Tibial nerve (tissue), 4 donors: ENCODE measurements around the gene MYO6. TPM values are rescaled to one million over a fixed set of nuclear protein-coding genes. Genes with fewer than 3 reads are reported as not detected.

Experiments used
- DNase-seq, 2 donors: peaks; one replicate each; pipeline ENCODE4 v3.0.0-alpha.2; 2019; ENCODE audit warnings: low spot score in 2 of 2
- H3K27ac ChIP-seq, 4 donors: fragments of 200-600 bp; sonication (generic) in 3 of 4; one replicate each; pipeline ENCODE4 v1.5.1; 2017 to 2019; ENCODE audit warnings: mild to moderate bottlenecking in 1 of 4
- H3K27me3 ChIP-seq, 2 donors: fragments of 200-600 bp; sonication (generic) in 1 of 2; one replicate each; pipeline versions ENCODE4 v1.5.1 to v1.6.0; 2017 to 2019
- H3K36me3 ChIP-seq, 3 donors: fragments of 200-600 bp; sonication (generic); one replicate each; pipeline ENCODE4 v1.5.1; 2018 to 2019
- H3K4me1 ChIP-seq, 4 donors: fragments of 200-600 bp; sonication (generic) in 3 of 4; one replicate each; pipeline ENCODE4 v1.5.1; 2017 to 2019
- H3K4me3 ChIP-seq, 4 donors: fragments of 200-600 bp; sonication (generic) in 3 of 4; one replicate each; pipeline ENCODE4 v1.5.1; 2017 to 2019; ENCODE audit warnings: mild to moderate bottlenecking in 1 of 4, moderate library complexity in 1 of 4
- H3K9me3 ChIP-seq, 4 donors: fragments of 200-600 bp; sonication (generic) in 3 of 4; one replicate each; pipeline ENCODE4 v1.5.1; 2017 to 2019
- EP300 ChIP-seq, 2 donors: sonication (generic); formaldehyde crosslinking; IDR thresholded peaks; one replicate each; pipeline ENCODE4 v1.6.1; 2017; ENCODE audit warnings: antibody characterized with exemption in 2 of 2, mild to moderate bottlenecking in 1 of 2
- POLR2A ChIP-seq, 2 donors: fragments of 450-650 bp; IDR thresholded peaks; one replicate each; pipeline ENCODE4 v1.6.1; 2017; ENCODE audit warnings: antibody characterized with exemption in 2 of 2, mild to moderate bottlenecking in 2 of 2, moderate library complexity in 2 of 2
- WGBS, 2 donors: methylation state at CpG; one replicate each; pipeline ENCODE4 v1.1.5; 2018; 5-methylcytosine and 5-hydroxymethylcytosine counted together
- total RNA-seq, 4 donors: library from RNA; depleted of rRNA; stranded (reverse); fragments of >200 nt; gene quantifications; one replicate each; pipeline ENCODE4 v1.1.0, GENCODE V29; 2016
- TF ChIP-seq, protein P1 (sequence below), 5 experiments: fragments of 200-600 bp in 3 of 5; fragments of 450-650 bp in 2 of 5; sonication (generic) in 3 of 5; IDR thresholded peaks; one replicate each; pipeline ENCODE4 v1.5.1; 2016 to 2019; ENCODE audit warnings: antibody characterized with exemption in 5 of 5, mild to moderate bottlenecking in 3 of 5, moderate library complexity in 2 of 5

MYO6 gene
- total RNA-seq, 4 donors from 2014 or later = 16.5 to 21.3 (median 19.2) TPM

DNA sequence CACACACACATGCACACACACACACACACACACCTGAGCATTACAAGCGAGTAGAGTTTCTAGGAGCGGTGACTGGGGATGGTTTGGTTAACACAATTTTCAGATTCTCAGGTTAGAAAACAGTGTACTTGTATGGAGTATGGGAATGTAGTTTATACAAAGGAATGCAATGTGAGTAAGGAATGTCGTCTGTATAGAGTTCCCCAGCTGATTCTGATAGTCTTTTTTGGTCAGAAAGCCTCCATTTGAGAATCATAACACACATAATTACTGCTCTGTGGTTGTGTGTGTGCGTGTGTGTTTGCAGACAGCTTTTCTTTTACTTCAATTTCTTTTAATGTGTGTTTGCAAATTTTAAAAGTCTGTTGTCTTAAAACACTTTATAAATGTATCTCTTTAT lies 93.2 kb downstream of the MYO6 start:
- H3K36me3 ChIP-seq = peaks cover 0 to 13% (median 0%) of the 10 kb centered on the region in 3 donors
- H3K27me3 ChIP-seq = no peaks in the 10 kb centered on the region
- no peak overlapping the region for H3K4me3 ChIP-seq
- no peaks in the 10 kb centered on the region for H3K4me1 ChIP-seq
- H3K9me3 ChIP-seq = no peaks in the 10 kb centered on the region
- WGBS, 2 donors = 80 to 84% methylated on average over 4 of the region's 4 CpGs
- H3K27ac ChIP-seq = no peak overlapping the region
- TF ChIP-seq EP300 (IDR thresholded peaks at IDR 0.05) (no peak), POLR2A (IDR thresholded peaks at IDR 0.05) (no peak)
- TF ChIP-seq, protein P1, sequence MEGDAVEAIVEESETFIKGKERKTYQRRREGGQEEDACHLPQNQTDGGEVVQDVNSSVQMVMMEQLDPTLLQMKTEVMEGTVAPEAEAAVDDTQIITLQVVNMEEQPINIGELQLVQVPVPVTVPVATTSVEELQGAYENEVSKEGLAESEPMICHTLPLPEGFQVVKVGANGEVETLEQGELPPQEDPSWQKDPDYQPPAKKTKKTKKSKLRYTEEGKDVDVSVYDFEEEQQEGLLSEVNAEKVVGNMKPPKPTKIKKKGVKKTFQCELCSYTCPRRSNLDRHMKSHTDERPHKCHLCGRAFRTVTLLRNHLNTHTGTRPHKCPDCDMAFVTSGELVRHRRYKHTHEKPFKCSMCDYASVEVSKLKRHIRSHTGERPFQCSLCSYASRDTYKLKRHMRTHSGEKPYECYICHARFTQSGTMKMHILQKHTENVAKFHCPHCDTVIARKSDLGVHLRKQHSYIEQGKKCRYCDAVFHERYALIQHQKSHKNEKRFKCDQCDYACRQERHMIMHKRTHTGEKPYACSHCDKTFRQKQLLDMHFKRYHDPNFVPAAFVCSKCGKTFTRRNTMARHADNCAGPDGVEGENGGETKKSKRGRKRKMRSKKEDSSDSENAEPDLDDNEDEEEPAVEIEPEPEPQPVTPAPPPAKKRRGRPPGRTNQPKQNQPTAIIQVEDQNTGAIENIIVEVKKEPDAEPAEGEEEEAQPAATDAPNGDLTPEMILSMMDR (IDR thresholded peaks at IDR 0.05) = no peak
- no peak for DNase-seq

DNA sequence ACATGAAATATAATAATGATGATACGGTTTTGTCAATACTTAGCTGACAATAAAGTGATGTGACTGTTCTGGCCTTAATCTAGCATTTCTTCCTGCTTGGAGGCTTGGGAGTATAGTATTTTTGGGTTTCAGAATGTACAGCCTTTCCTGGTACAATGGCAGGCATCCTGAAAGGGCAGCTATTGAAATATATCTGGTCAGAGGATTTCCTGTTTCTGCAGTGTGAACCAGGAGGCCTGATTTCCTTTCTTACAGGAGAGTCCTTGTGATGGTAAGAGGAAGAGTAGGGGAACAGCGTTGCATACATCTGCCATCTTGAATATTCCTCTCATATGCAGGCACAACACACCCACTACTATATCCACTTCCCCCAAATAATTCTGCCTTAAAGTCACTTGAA lies 93.7 kb downstream of the MYO6 start:
- peaks cover 0 to 13% (median 0%) of the 10 kb centered on the region in 3 donors for H3K36me3 ChIP-seq
- no peak for DNase-seq
- no peaks in the 10 kb centered on the region for H3K27me3 ChIP-seq
- no peak for TF ChIP-seq EP300 (IDR thresholded peaks at IDR 0.05)
- TF ChIP-seq POLR2A (IDR thresholded peaks at IDR 0.05) = no peak
- TF ChIP-seq, protein P1 (IDR thresholded peaks at IDR 0.05) = no peak
- no peaks in the 10 kb centered on the region for H3K4me1 ChIP-seq
- H3K27ac ChIP-seq = no peak overlapping the region
- no peak overlapping the region for H3K4me3 ChIP-seq
- 80 to 92% methylated on average over 2 of the region's 2 CpGs for WGBS, 2 donors
- H3K9me3 ChIP-seq = no peaks in the 10 kb centered on the region

DNA sequence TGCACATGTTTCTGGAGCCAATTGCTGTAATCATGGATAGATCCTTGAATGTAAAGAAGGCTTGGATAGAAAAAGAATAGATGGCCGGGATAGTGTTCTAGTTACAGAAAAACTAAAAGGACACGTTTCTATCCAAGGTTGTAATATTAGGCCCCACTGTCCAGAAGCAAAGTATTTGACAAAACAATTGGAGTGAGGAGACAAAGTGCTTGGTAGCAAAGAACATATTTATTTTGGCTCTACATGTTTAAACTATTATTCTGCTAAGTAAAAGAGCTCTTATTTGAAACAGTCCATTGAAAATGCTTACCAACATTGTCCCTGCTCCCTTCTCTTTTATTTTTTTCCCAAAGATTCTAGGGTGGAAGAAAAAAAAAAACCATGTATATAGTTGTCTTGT lies 94.4 kb downstream of the MYO6 start:
- no peak overlapping the region for H3K4me3 ChIP-seq
- no peaks in the 10 kb centered on the region for H3K27me3 ChIP-seq
- TF ChIP-seq, protein P1 (IDR thresholded peaks at IDR 0.05) = no peak
- TF ChIP-seq EP300 (IDR thresholded peaks at IDR 0.05) (no peak), POLR2A (IDR thresholded peaks at IDR 0.05) (no peak)
- H3K36me3 ChIP-seq = peaks cover 0 to 13% (median 0%) of the 10 kb centered on the region in 3 donors
- DNase-seq = no peak
- 52 to 55% methylated on average over 2 of the region's 2 CpGs for WGBS, 2 donors
- no peaks in the 10 kb centered on the region for H3K9me3 ChIP-seq
- H3K27ac ChIP-seq = no peak overlapping the region
- no peaks in the 10 kb centered on the region for H3K4me1 ChIP-seq

DNA sequence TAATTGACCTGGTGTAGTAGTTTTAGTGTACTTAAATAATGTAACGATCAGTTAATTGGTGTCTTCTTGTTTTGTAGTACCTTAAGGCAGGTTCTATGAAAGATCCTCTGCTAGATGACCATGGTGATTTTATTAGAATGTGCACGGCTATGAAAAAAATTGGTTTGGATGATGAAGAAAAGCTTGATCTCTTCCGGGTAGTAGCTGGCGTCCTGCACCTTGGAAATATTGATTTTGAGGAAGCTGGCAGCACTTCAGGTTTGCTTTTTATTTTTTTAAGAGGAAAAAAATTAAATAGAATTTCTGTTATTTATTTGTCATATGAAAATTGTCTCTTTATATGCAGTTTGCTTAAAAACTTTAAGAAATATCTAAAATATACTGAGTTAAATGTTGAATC lies 99.2 kb downstream of the MYO6 start:
- H3K4me3 ChIP-seq = no peak overlapping the region
- H3K36me3 ChIP-seq = no peaks in the 10 kb centered on the region
- TF ChIP-seq EP300 (IDR thresholded peaks at IDR 0.05) = no peak
- no peak for TF ChIP-seq POLR2A (IDR thresholded peaks at IDR 0.05)
- TF ChIP-seq, protein P1 (IDR thresholded peaks at IDR 0.05) = no peak
- DNase-seq = no peak
- H3K27me3 ChIP-seq = no peaks in the 10 kb centered on the region
- no peaks in the 10 kb centered on the region for H3K9me3 ChIP-seq
- no peak overlapping the region for H3K27ac ChIP-seq
- peaks cover 0 to 5% (median 0%) of the 10 kb centered on the region in 4 donors for H3K4me1 ChIP-seq
- 94 to 97% methylated on average over 4 of the region's 4 CpGs for WGBS, 2 donors

DNA sequence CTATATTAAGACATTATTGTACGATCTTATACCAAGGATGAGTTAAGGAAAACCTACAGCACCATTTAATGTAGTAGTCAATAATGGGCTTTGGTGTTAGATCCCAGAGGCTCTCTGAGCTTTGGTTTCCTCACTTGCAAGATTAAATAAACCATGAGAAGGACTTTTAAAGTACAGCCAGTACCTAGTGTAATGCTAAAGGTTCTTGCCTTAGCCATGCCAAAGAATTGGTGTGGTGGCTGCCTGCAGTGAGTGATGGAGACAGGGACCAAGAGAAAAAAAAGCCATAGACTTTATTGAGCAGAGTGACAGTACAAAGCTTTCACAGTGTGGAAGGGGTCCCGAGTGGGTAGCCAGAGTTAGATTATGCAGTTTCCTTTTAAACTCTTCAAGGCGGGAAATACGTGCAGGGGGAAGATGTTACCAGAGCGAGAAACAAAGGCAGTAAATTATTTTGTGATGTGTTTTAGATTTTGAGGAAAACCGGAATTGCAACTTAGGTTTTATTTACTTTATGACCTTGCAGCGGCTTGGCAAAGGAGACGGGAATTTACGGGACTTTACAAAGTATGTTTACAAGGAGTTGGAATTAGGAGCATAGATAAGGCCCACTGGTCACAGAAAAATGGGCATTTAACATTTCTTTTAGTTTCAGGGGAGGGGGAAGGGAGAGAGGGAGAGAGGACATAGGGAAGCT lies 100.4 kb downstream of the MYO6 start:
- Histone ChIP-seq H3K4me1 (peaks cover 0 to 5% (median 0%) of the 10 kb centered on the region in 4 donors), H3K27ac (no peak overlapping the region), H3K4me3 (no peak overlapping the region), H3K27me3 (no peaks in the 10 kb centered on the region), H3K9me3 (no peaks in the 10 kb centered on the region), H3K36me3 (no peaks in the 10 kb centered on the region)
- DNase-seq = no peak
- no peak for TF ChIP-seq POLR2A (IDR thresholded peaks at IDR 0.05)
- no peak for TF ChIP-seq EP300 (IDR thresholded peaks at IDR 0.05)
- TF ChIP-seq, protein P1 (IDR thresholded peaks at IDR 0.05) = no peak
- WGBS, 2 donors = 69 to 71% methylated on average over 9 of the region's 9 CpGs
